SU-DHL-6 (cell line): ENCODE measurements around the gene ZNF367.

Source experiments
- H2AFZ ChIP-seq: fragments of 200-600 bp; sonication (generic); 2 replicates; pipeline ENCODE4 v1.6.1; 2014; ENCODE audit warnings: low read depth, mild to moderate bottlenecking, moderate library complexity, mixed read lengths, antibody characterized with exemption, low read length; ENCODE audit not compliant: severe bottlenecking
- H3F3A ChIP-seq: fragments of 200-600 bp; shearing (Covaris generic); 2 replicates; pipeline ENCODE4 v1.6.0; 2016; ENCODE audit warnings: antibody characterized with exemption, mild to moderate bottlenecking; ENCODE audit not compliant: insufficient read depth
- H3K27ac ChIP-seq: fragments of 200-600 bp; sonication (generic); 2 replicates; pipeline ENCODE4 v1.5.1; 2016; ENCODE audit warnings: low read depth, mild to moderate bottlenecking, low read length, moderate library complexity, mixed read lengths
- H3K27me3 ChIP-seq: fragments of 200-600 bp; sonication (generic), shearing (Covaris generic); 2 replicates; pipeline ENCODE4 v1.6.0; 2014; ENCODE audit warnings: mild to moderate bottlenecking, low read length
- H3K36me3 ChIP-seq: fragments of 200-600 bp; sonication (generic); 2 replicates; pipeline ENCODE4 v1.6.1; 2014; ENCODE audit warnings: mild to moderate bottlenecking, low read length, mixed read lengths
- H3K4me2 ChIP-seq: fragments of 300-600, 200-600 bp; shearing (Covaris generic), sonication (generic); 2 replicates; pipeline ENCODE4 v1.6.0; 2014; ENCODE audit warnings: low read length, low read depth, mild to moderate bottlenecking; ENCODE audit not compliant: poor library complexity, severe bottlenecking
- H3K4me3 ChIP-seq: fragments of 200-600 bp; sonication (generic); 2 replicates; pipeline ENCODE4 v1.5.1; 2014; ENCODE audit warnings: antibody characterized with exemption, low read length, mild to moderate bottlenecking, mixed read lengths; ENCODE audit not compliant: insufficient read depth, poor library complexity, severe bottlenecking
- H3K79me2 ChIP-seq: fragments of 200-600 bp; sonication (generic); 2 replicates; pipeline ENCODE4 v1.6.1; 2014; ENCODE audit warnings: mild to moderate bottlenecking, low read length, moderate library complexity; ENCODE audit not compliant: insufficient read depth
- H3K9ac ChIP-seq: fragments of 200-600 bp; sonication (generic); 2 replicates; pipeline ENCODE4 v1.7.0; 2014; ENCODE audit warnings: mild to moderate bottlenecking, low read length
- H3K9me2 ChIP-seq: fragments of 200-600 bp; sonication (generic); replicated peaks from 2 replicates; pipeline ENCODE4 v1.6.1; 2014; ENCODE audit warnings: low read length; ENCODE audit not compliant: insufficient read depth
- H3K9me3 ChIP-seq: fragments of 200-600 bp; sonication (generic); 2 replicates; pipeline ENCODE4 v1.6.1; 2014; ENCODE audit warnings: low read length, mixed read lengths; ENCODE audit not compliant: insufficient read depth
- H4K20me1 ChIP-seq: fragments of 200-600 bp; sonication (generic); 2 replicates; pipeline ENCODE4 v1.6.1; 2014; ENCODE audit warnings: low read depth, mild to moderate bottlenecking, antibody characterized with exemption, low read length, moderate library complexity, mixed read lengths
- CTCF ChIP-seq: fragments of 200-600 bp; sonication (generic); IDR thresholded peaks from one replicate; pipeline ENCODE4 v1.5.1; 2017; ENCODE audit warnings: antibody characterized with exemption, mild to moderate bottlenecking, low read length, moderate library complexity; ENCODE audit not compliant: insufficient read depth, poor library complexity, severe bottlenecking
- EZH2phosphoT487 ChIP-seq: fragments of 200-600 bp; sonication (generic), shearing (Covaris generic); conservative IDR thresholded peaks from 2 replicates; pipeline ENCODE4 v1.6.1; 2018; ENCODE audit warnings: mild to moderate bottlenecking, antibody characterized with exemption, low read length, moderate library complexity, mixed read lengths

The ZNF367 gene

GRCh38 chr9:96338299-96338698 is 79.9 kb downstream of the ZNF367 start:
- Histone ChIP-seq H3K27ac (no peak overlapping the region), H3K9me2 (no peaks in the 10 kb centered on the region), H3K36me3 (no peaks in the 10 kb centered on the region), H3K9me3 (no peaks in the 10 kb centered on the region), H3K4me3 (no peak overlapping the region), H3K9ac (no peak overlapping the region), H2AFZ (no peak overlapping the region), H3K27me3 (no peaks in the 10 kb centered on the region), H3K4me2 (no peak overlapping the region), H3F3A (no peaks in the 10 kb centered on the region), H4K20me1 (no peaks in the 10 kb centered on the region), H3K79me2 (no peaks in the 10 kb centered on the region)
- TF ChIP-seq EZH2phosphoT487 (no peak), CTCF (no peak)
